DMS53 (cell line): ENCODE data around the gene INA.
"Not testable (repeated sequence)": the region's sequence is repeated elsewhere in the genome, so short reads cannot be mapped to it uniquely, and the experiment has no call there.

Experiments
- DNase-seq: peaks from one replicate; lab custom pipeline; 2025; lab: John Stamatoyannopoulos, UW

INA gene

DNA sequence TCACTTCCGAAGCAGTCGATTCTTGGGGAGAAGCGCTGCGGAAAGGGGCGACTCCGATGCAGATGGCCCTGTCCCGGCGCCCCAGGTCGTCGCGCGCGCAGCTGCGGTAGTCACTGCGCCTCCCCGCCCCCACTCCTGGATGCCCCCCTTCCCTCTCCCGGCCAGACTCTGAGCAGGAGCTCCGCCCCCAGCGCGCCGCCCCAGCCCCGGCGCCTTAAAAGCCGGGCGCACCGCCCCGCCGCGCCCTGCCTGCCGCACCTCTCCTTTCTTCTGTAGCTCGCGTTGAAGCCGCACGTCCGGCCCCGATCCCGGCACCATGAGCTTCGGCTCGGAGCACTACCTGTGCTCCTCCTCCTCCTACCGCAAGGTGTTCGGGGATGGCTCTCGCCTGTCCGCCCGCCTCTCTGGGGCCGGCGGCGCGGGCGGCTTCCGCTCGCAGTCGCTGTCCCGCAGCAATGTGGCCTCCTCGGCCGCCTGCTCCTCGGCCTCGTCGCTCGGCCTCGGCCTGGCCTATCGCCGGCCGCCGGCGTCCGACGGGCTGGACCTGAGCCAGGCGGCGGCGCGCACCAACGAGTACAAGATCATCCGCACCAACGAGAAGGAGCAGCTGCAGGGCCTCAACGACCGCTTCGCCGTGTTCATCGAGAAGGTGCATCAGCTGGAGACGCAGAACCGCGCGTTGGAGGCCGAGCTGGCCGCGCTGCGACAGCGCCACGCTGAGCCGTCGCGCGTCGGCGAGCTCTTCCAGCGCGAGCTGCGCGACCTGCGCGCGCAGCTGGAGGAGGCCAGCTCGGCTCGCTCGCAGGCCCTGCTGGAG, at the start of gene INA:
Gene INA, plus strand, starts transcription at position 243 of the 817 bp plus-strand sequence. Its CDS starts 74 bp downstream, at position 317.
- peak; percentile 92 for DNase-seq

DNA sequence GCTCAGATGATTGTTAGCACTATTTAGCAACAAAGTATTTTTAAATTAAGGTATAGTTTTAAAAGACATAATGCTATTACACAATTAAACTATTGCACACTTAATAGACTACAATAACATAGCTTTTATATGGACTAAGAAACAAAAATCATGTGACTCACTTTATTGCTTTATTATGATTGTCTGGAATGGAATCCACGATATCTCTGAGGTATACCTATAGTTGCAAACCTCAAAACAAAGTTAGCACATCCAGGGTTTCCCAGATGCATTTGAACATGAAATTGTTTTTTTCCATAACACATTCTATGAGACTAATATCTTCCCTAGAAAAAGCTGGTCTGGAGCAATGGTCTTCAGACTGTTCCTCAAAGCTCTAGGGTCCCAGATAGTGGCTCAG, 49.5 kb upstream of the INA start:
- no peak for DNase-seq

DNA sequence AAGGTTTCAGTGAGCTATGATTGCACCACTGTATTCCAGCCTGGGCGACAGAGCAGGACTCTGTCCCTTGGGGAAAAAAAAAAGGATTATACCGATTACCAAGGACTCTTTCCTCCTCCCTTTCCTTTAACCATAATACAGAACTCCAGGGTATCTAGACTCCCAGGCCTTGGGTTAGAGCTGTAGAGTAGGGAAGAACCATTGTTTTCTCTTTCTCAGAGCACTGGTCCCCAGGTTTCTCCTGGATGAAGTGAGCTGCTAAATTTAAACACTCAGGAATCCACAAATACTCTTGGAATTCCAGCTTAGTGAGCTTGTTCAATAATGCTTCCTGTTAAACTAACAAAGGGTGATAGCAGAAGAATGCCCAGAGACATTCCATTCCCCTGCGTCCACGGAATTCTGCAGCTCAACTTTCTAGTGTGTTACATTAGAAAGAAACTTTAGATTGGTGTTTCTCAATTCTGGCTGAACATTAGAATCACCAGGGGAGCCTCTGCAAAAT, 45.8 kb upstream of the INA start:
- DNase-seq: no peak

DNA sequence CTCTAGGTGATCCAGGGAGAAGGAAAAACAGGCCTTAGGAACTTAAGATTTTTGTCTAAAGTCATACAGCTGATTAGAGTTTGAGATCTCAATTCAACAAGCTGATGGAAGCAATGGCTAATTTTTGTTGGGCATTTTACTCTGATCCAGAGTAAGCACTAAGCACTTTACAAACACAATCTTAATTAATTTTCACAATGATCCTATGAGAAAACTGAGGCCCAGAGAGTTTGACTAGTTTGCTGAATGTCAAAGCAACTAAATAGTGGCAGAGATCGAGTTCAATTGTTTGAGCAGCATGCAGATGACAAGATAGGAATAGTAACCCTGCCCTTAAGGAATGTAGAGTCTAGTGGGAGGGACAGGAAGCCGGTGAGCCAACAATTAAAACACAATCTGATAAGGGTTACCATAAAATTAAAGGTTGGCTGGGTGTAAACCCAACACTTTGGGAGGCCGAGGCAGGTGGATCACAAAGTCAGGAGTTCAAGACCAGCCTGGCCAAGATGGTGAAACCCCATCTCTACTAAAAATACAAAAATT, 44.7 kb upstream of the INA start:
- DNase-seq: no peak

DNA sequence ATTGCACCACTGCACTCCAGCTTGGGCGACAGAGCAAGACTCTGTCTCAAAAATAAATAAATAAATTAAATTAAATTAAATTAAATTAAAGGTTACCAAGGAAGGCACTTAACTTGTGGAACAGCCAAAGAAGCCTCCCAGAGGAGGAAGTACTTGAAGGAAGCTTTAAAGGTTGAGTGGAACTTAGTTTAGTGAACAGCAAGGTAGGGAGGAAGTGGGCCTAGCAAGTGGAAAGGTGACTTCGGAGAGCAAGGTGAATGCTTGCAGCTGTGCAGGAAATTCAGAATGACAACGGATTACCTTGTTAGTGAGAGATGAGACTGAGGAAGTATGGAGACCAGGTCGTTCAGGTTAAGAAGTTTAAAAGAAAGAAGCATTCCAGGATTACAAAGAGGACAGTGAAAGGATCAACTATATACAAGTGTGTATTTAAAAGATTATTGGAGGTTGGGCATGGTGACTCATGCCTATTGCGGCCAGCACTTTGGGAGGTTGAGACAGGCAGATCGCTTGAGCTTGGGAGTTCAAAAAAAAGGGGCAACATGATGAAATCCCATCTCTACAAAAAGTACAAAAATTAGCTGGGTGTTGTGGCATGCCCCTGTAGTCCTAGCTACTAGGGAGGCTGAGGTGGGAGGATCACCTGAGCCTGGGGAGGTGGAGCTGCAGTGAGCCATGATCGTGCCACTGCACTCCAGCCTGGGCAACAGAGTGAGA, 44.0 kb upstream of the INA start:
- peak; percentile 49 for DNase-seq

DNA sequence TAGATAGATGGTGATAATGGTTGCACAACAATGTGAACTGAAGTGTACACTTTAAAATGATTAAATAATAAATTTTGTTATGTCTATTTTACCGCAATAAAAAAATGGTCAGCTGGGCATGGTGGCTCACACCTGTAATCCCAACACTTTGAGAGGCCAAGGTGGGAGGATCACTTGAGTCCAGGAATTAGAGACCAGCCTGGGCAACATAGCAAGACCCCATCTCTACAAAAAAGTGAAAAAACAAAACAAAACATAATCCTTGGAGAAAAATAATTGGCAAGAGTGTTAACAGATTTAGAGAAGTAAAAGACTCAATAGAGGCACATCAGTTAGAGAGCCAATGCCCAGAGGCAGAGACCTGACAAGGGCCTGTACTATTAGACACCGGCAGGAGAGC, 41.2 kb upstream of the INA start:
- DNase-seq: no peak

DNA sequence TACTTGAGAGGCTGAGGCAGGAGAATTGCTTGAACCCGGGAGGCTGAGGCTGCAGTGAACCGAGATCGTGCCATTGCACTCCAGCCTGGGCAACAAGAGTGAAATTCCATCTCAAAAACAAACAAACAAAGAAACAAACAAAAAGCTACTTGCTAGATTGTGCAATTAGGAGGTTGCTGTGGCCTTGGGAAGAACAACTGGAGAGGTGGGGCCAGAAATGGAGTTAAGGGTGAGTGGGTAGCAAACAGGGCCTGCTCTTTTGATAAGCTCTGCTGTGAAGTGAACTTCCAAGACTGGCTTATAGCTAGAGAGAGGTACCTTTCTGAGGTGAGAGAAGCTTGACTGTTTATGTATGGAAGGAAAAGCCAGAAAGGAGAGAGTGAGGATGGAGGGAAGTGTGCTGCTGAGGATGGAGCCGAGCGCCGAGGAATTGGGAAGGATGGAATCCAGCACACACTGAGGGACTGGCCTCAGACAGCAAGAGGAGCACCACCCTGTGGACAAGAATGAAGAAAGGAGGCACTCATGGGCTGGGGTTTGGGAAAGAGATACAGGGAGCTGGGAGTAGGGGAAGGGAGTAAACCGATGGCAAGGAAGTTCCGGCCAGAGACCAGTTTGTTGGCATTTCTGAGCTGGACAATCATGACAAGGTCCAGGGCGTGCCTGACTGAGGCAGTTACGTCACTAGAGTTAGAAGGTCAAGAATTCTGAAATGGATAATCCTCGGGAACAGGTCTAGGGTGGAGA, 38.3 kb upstream of the INA start:
- DNase-seq: peak; percentile 12

DNA sequence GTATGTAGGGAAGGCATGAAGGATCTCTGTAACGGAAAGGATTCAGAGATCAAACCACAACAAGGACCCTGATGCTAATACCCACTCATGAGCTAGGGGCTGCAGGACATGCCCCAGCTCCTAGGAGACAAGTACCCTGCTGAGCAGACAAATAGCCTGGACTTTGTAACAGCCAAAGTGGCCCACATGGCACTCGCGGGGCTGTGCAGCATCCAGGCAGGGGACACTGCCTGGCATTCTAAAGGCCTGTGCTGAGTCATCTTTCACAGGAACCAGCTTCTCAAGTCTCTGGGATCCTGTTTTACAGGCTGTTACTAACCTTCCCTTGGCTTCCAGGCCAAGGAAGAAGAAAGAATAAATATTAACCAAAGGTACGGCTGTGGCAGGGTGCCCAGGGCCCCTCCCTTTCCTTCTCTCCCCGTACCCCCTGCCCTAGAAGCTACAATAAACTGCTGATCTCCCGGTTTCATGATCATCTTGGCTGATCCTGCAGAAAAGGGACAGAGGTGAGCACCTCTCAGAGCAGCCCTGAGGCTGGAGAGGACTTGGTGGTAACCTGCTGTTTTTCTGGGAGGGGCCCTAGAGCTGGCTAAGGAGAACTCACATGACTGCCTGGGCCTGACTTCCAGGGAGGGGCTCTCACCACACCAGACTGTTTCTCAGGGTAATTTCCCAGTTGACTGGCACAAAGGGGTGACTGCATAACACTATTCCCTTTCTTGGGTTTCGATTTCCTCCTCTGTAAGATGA, 35.5 kb upstream of the INA start:
- DNase-seq: peak; percentile 92

DNA sequence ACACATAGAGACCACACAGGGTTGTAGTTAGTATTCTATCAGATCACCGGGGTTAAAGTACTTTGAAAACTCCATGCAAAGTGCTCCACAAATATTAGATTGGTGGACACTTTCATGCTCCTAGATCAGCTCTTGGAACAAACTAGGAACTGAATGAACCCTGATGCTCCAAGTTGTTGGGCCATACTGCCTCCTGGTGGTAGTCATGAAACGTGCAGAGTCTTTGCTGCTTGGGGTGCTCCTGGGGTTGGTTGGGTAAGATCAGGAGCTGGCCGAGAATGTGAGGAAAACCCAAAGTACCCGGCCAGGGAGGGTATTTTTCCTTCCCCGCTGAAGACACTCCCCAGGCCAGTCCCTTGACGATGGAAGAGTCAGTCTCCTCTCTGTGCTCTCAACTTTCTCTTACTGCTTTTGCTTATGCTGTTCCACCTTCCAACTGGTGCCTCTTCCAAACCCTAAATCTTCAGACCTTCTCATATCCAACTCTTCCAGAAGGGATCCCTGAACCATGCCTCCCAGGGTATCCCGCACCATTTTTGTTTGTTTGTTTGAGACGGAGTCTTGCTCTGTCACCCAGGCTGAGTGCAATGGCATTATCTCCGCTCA, 32.2 kb upstream of the INA start:
- peak; percentile 82 for DNase-seq

DNA sequence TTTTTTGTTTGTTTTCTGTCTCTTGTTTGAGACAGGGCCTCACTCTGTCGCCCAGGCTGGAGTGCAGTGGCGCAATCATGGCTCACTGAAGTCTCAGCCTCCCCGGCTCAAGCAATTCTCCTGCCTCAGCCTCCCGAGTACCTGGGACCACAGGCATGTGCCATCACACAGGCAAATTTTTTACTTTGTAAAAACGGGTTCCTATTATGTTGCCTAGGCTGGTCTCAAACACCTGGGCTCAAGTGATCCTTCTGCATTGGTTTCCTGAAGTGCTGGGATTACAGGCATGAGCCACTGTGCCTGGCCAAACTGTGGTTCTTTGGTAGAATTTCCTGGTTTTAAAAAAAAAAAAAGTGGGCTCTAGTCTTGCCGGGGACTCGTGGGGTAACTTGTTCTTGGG, 31.4 kb upstream of the INA start, which contains the start of gene RPEL1:
Gene RPEL1, plus strand, starts transcription at position 301 of the 400 bp plus-strand sequence. CDS start 110 bp downstream, outside the sequence.
- DNase-seq: not testable (repeated sequence)

DNA sequence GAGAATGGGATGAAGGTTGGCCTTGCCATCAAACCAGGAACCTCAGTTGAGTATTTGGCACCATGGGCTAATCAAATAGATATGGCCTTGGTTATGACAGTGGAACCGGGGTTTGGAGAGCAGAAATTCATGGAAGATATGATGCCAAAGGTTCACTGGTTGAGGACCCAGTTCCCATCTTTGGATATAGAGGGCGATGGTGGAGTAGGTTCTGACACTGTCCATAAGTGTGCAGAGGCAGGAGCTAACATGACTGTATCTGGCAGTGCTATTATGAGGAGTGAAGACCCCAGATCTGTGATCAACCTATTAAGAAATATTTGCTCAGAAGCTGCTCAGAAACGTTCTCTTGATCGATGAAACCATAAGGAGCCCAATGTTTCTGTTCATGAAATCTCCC, 30.6 kb upstream of the INA start:
- peak; percentile 24 for DNase-seq

DNA sequence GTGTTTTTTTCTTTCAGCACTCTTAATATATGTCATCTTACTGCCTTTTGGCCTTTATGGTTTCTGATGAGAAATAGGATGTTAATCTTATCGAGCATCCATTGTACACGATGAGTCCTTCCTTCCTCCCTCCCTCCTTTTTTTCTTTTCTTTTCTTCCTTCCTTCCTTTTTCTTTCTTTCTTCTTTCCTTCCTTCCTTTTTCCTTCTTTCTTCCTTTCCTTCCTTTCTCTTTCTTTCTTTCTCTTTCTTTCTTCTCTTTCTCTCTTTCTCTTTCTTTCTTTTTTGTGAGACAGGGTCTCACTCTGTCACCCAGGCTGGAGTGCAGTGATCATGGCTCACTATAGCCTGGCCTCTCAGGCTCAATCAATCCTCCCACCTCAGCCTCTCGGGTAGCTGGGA, 22.8 kb upstream of the INA start:
- no peak for DNase-seq

DNA sequence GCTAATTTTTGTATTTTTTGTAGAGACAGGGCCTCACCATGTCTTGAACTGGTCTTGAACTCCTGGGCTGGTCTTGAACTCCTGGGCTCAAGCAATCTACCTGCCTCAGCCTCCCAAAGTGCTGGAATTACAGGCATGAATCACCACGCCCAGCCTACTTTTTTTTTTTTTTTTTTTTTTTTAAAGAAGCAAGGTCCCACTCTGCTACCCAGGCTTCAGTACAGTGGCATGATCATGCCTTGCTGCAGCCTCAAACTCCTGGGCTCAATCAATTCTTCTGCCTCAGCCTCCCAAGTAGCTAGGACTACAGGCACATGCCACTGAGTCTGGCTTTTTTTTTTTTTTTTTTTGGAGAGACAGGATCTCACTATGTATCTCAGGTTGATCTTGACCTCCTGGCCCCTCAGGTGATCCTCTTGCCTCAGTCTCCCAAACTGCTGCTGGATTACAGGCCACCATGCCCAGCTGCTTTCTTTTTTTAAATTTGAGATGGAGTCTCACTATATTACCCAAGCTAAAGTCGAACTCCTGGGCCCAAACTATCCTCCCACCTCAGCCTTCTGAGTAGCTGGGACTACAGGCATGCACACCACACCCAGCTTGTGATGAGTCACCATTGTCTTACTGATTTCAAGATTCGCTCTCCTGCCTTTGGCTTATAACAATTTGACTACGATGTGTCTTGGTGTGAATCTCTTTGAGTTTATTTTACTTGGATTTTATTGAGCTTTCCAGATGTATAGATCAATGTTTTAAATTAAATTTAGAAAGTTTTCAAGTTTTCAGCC, 22.2 kb upstream of the INA start:
- no peak for DNase-seq

DNA sequence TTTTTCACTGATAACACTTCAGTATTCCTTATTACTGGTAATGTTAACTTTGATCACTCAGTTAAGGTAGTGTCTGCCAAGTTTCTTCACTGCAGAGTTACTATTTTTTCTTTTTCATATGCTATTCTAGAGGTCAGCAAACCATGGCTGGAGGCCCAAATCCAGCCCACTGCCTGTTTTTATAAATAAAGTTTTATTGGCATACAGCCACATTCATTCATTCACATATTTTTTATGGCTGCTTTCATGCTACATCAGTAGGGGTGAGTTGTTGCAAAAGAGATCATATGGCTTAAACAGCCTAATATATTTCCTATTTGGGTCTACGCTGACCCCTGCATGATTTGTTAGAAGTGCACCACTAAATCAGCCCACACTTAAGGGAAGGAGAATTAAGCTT, 20.3 kb upstream of the INA start:
- no peak for DNase-seq

DNA sequence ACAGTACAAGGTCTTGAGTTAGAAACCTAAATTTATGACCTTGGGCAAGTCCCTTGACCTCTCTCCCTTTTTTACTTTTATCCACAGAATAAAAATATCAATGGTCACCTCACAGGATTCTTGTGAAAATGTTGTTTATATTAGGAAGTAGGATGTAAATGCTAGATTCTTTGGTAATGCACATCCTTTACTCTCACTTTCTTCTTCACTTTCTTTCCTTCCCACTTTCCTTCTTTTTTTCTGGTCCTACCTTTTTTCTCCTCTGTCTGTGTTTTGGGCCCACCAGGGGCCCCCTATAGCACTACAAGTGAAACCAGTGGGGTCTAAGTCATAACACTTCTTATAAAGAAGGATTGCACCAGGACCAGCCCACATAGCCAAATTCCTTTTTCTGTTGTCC, 19.1 kb upstream of the INA start:
- no peak for DNase-seq

DNA sequence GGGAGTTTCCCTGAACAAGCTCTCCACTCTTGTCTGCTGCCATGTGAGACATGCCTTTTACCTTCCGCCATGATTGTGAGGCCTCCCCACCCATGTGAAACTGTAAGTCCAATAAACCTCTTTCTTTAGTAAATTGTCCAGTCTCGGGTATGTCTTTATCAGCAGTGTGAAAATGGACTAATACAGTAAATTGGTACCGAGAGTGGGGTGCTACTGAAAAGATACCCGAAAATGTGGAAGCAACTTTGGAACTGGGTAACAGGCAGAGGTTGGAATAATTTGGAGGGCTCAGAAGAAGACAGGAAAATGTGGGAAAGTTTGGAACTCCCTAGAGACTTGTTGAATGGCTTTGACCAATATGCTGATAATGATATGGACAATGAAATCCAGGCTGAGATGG, 18.0 kb upstream of the INA start:
- DNase-seq: not testable (repeated sequence)

DNA sequence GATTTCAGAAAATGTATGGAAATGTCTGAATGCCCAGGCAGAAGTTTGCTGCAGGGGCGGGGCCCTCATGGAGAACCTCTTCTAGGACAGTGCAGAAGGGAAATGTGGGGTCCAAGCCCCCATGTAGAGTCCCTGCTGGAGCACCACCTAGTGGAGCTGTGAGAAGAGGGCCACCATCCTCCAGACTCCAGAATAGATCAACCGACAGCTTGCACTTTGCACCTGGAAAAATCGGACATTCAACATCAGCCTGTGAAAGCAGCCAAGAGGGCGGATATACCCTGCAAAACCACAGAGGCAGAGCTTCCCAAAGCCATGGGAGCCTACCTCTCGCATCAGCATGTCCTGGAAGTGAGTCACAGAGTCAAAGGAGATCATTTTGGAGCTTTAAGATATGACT, 16.9 kb upstream of the INA start:
- no peak for DNase-seq

DNA sequence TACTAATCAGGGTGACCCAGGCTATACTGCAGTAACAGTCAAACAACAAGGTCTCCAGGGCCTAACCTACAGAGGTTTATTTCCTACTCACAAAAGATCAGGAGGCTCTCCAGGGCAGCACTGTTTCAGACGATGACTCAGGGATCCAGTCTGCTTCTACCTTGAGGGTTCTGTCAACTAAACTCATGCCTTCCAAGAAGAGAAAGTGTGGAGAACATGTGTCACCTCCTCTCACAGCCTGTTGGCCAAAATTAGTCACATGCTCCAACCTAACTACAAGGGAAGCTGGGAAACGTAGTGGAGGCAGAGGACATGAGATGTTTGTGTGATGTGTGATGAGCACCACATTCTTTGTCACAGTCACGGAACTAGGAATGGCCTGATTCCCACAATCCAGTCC, 14.7 kb upstream of the INA start:
- peak; percentile 15 for DNase-seq

DNA sequence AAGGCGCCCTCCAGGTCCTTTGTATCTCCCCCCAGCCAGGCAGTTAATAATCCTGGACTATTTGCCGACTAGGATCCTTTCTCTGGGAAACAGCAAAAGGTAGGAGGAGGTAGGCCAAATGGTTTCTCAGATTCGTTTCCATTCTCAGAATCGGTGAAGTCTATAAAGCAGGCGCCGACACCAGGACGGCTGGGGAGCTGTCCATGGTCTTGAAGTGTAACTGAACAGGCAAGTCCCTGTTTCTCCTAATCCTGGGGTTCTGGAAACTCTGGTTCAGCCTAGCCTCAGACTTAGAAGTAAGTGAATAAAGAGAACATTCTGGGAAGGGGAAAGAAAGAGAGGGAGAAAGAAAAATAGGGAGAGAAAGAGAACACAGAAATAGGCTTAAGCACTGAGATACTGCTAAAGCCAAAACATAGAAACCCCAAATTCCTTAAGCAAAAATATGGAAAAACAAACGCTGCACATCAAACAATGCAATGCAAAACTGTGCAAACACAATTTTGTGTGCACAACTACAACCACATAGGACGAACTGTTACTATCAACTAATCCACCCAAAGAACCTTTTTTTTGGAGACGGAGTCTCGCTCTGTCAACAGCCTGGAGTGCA, 11.1 kb upstream of the INA start:
- peak; percentile 24 for DNase-seq

DNA sequence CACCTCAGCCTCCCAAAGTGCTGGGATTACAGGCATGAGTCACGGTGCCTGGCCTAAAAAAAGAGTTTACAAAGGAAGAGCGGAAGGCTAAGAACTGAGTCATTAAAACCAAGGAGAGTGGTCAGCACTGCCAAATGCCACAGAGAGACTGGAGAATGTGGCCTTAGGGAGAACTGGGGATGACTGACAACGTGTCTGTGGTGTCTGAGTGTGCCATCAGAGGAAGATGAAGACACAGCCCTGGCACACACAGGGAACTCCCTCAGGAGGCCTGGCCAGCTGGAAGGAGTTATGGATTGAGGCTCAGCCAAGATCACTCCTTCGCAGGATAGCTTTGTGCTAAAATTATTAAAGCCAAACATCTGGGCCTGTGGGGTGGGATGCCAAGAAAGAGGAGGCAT, 3.9 kb upstream of the INA start:
- DNase-seq: no peak
